Measurements from ENCODE around the gene DMXL2.
"Not testable (repeated sequence)": the region's sequence is repeated elsewhere in the genome, so short reads cannot be mapped to it uniquely, and the experiment has no call there.

DMXL2 gene

DNA sequence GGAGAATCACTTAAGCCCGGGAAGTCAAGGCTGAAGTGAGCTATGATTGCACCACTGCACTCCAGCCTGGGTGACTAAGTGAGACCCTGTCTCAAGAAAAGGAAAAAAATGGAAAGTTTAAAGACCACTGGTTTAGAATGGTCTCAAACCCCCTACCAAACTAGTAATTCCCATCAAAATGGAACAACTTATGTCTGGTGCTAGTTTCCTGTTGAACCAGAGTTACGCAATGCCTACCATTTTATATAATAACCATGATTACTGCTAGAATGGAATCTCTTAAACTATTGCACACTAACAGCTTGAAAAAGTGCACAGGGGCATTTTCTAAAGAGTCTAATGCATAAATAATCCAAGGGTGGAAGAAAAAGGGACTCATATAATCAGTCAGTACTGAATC, 43.6 kb downstream of the DMXL2 start:
- H3K4me1 ChIP-seq (ENCODE audit: control insufficient read depth, insufficient read depth, low read length, poor library complexity, severe bottlenecking) = no peaks in the 10 kb centered on the region
- H3K36me3 ChIP-seq (ENCODE audit: control insufficient read depth, insufficient read depth, low read length) = no peaks in the 10 kb centered on the region
- H3K9me3 ChIP-seq (ENCODE audit: control insufficient read depth, low read length) = no peaks in the 10 kb centered on the region
- no peaks in the 10 kb centered on the region for H3K27me3 ChIP-seq (replicated peaks; ENCODE audit: control insufficient read depth, insufficient read depth, low read length, poor library complexity, severe bottlenecking)
- no peak overlapping the region for H3K27ac ChIP-seq (ENCODE audit: insufficient read depth, low read length, poor library complexity, severe bottlenecking)
- no peak for DNase-seq
- no peak overlapping the region for H3K4me3 ChIP-seq (ENCODE audit: insufficient read depth, low read depth, low read length, poor library complexity, severe bottlenecking)

DNA sequence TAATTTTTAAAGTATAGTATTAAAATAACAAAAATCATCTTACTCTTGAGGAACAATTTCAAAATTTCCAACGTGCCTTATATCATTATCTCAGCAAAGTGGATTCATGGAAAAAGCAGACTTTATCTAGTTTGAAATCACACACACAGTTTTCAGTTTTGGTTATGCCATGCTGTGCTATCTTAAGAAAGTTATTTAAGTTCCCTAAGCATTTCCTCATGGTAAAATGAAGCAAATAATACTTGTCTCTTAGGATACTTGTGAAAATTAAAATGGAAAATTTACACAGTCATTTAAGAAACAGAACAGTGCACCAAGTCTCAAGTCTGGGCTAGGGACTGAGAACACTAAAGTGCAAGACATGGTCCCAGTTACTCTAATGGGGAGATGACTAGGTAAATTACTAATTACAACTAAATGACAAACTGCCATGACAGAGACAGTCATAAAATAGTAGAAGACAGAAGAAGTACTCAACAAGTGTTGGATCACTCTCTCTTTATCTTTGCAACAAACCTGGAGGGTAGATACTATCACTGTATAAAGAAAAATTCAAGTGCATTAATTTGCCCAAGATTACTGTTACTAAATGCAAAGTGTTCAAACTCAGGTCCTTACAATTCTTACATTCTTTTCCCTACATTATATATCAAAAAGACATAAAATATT, 44.8 kb downstream of the DMXL2 start:
- Histone ChIP-seq H3K9me3 (ENCODE audit: control insufficient read depth, low read length) (no peaks in the 10 kb centered on the region), H3K4me3 (ENCODE audit: insufficient read depth, low read depth, low read length, poor library complexity, severe bottlenecking) (no peak overlapping the region), H3K36me3 (ENCODE audit: control insufficient read depth, insufficient read depth, low read length) (no peaks in the 10 kb centered on the region), H3K4me1 (ENCODE audit: control insufficient read depth, insufficient read depth, low read length, poor library complexity, severe bottlenecking) (no peaks in the 10 kb centered on the region), H3K27ac (ENCODE audit: insufficient read depth, low read length, poor library complexity, severe bottlenecking) (no peak overlapping the region), H3K27me3 (replicated peaks; ENCODE audit: control insufficient read depth, insufficient read depth, low read length, poor library complexity, severe bottlenecking) (no peaks in the 10 kb centered on the region)
- DNase-seq = no peak

DNA sequence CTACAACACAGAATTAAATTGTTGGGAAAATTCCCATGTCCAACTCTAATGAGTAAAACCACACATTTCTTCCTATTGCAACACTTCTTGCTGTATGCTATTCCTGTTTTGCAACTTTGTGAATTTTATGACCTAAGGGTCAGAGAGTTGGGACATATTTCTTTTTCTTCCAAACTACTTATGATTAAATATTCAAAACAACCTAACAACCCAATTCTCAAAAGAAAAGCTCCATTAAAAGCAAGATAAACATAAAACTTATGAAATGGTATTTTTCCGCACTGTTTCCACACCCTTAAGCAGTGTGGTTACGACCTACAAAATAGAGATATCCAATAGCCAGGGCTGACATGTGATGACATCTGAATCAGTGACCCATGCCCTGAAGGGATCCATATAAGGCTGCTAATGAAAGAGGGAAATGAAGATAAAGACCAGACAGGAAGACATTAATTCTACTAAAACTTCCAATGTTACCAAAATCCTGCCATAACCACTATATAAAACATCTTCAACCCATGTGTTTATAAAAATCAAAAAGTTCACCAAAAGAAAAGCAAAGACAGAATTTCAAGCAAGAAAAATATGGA, 45.6 kb downstream of the DMXL2 start:
- Histone ChIP-seq H3K36me3 (ENCODE audit: control insufficient read depth, insufficient read depth, low read length) (no peaks in the 10 kb centered on the region), H3K27me3 (replicated peaks; ENCODE audit: control insufficient read depth, insufficient read depth, low read length, poor library complexity, severe bottlenecking) (no peaks in the 10 kb centered on the region), H3K9me3 (ENCODE audit: control insufficient read depth, low read length) (no peaks in the 10 kb centered on the region), H3K4me3 (ENCODE audit: insufficient read depth, low read depth, low read length, poor library complexity, severe bottlenecking) (no peak overlapping the region), H3K27ac (ENCODE audit: insufficient read depth, low read length, poor library complexity, severe bottlenecking) (no peak overlapping the region), H3K4me1 (ENCODE audit: control insufficient read depth, insufficient read depth, low read length, poor library complexity, severe bottlenecking) (no peaks in the 10 kb centered on the region)
- DNase-seq = no peak

DNA sequence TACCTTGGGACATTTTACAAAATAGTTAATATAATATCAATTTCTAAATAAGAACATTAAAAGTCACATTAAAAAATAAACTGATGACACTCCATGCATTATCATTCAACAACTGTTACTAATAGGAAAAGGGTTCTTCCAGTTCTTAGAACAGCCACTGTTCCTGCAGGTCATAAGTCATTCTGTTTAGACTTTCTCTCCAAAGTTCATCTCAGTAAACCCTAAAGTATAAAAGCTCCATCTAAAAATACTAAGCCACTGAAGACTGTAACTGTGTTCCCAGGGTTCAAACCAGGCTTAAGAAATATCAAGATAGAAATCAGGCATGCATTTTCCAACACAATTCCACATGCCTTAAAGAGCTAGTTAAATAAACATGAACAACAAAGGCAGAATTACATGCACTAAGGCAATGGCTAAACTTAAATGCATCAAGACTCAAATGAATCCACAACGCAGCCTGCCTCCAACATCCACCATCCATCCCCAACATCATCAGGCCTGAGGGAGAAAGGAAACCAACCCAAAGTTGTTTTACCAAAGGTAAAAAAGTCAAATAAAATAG, 46.2 kb downstream of the DMXL2 start:
- Histone ChIP-seq H3K9me3 (ENCODE audit: control insufficient read depth, low read length) (no peaks in the 10 kb centered on the region), H3K27me3 (replicated peaks; ENCODE audit: control insufficient read depth, insufficient read depth, low read length, poor library complexity, severe bottlenecking) (no peaks in the 10 kb centered on the region), H3K27ac (ENCODE audit: insufficient read depth, low read length, poor library complexity, severe bottlenecking) (no peak overlapping the region), H3K4me1 (ENCODE audit: control insufficient read depth, insufficient read depth, low read length, poor library complexity, severe bottlenecking) (no peaks in the 10 kb centered on the region), H3K4me3 (ENCODE audit: insufficient read depth, low read depth, low read length, poor library complexity, severe bottlenecking) (no peak overlapping the region), H3K36me3 (ENCODE audit: control insufficient read depth, insufficient read depth, low read length) (no peaks in the 10 kb centered on the region)
- DNase-seq = no peak

DNA sequence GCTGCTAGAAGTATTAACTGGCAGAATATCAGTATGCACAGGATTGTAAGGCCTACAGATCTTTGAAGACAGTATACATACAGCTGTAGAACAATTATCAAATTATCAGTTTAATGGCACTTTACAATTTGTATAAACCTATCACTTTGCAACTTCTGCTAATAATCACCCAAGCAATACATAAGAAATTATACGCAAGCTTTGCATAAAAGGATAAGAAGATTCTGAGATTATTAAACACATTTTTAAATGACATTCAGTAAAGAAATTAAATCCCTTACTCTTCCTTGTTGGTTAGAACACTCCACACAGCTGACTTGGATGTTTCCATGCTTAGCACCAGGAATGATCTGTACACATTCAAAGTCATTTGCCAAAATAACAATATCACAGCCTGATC, 46.8 kb downstream of the DMXL2 start:
- H3K36me3 ChIP-seq (ENCODE audit: control insufficient read depth, insufficient read depth, low read length) = no peaks in the 10 kb centered on the region
- no peak for DNase-seq
- no peaks in the 10 kb centered on the region for H3K4me1 ChIP-seq (ENCODE audit: control insufficient read depth, insufficient read depth, low read length, poor library complexity, severe bottlenecking)
- H3K27ac ChIP-seq (ENCODE audit: insufficient read depth, low read length, poor library complexity, severe bottlenecking) = no peak overlapping the region
- H3K4me3 ChIP-seq (ENCODE audit: insufficient read depth, low read depth, low read length, poor library complexity, severe bottlenecking) = no peak overlapping the region
- no peaks in the 10 kb centered on the region for H3K27me3 ChIP-seq (replicated peaks; ENCODE audit: control insufficient read depth, insufficient read depth, low read length, poor library complexity, severe bottlenecking)
- H3K9me3 ChIP-seq (ENCODE audit: control insufficient read depth, low read length) = no peaks in the 10 kb centered on the region

DNA sequence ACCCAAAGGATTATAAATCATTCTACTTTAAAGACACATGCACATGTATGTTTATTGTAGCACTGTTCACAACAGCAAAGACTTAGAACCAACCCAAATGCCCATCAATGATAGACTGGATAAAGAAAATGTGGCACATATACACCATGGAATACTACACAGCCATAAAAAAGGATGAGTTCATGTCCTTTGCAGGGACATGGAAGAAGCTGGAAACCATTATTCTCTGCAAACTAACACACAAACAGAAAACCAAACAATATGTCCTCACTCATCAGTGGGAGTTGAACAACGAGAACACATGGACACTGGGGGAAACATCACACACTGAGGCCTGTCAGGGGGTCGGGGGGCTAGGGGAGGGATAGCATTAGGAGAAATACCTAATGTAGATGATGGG, 49.2 kb downstream of the DMXL2 start:
- not testable (repeated sequence) for H3K4me1 ChIP-seq (ENCODE audit: control insufficient read depth, insufficient read depth, low read length, poor library complexity, severe bottlenecking); DNase-seq; H3K9me3 ChIP-seq (ENCODE audit: control insufficient read depth, low read length)

DNA sequence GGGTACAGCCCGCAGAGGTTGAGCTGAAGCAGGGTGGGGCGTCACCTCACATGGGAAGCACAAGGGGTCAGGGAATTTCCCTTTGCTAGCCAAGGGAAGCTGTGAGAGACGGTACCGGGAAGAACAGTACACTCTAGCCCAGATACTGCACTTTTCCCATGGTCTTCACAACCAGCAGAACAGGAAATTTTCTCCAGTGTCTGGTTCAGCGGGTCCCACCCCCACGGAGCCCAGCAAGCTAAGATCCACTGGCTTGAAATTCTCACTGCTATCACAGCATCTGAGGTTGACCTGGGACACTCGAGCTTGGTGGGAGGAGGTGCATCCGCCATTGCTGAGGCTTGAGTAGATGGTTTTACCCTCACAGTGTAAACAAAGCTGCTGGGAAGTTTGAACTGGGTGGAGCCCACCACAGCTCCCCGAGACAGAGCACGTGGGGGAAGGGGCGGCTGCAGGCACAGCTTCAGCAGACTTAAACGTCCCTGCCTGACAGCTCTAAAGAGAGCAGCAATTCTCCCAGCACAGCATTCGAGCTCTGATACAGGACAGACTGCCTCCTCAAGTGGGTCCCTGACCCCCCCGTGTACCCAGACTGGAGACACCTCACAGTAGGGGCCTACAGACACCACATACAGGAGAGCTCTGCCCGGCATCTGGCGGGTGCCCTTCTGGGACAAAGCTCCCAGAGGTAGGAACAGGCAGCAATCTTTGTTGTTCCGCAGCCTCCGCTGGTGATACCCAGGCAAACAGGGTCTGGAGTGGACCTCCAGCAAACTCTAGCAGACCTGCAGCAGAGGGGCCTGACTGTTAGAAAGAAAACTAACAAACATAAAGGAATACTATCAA, 53.4 kb downstream of the DMXL2 start:
- H3K27ac ChIP-seq (ENCODE audit: insufficient read depth, low read length, poor library complexity, severe bottlenecking); H3K4me1 ChIP-seq (ENCODE audit: control insufficient read depth, insufficient read depth, low read length, poor library complexity, severe bottlenecking); H3K27me3 ChIP-seq (replicated peaks; ENCODE audit: control insufficient read depth, insufficient read depth, low read length, poor library complexity, severe bottlenecking); H3K36me3 ChIP-seq (ENCODE audit: control insufficient read depth, insufficient read depth, low read length); H3K9me3 ChIP-seq (ENCODE audit: control insufficient read depth, low read length); DNase-seq; H3K4me3 ChIP-seq (ENCODE audit: insufficient read depth, low read depth, low read length, poor library complexity, severe bottlenecking): not testable (repeated sequence)

More for the DNA sequence above, 49.2 kb downstream of the DMXL2 start:
- H3K36me3 ChIP-seq (ENCODE audit: control insufficient read depth, insufficient read depth, low read length); H3K27ac ChIP-seq (ENCODE audit: insufficient read depth, low read length, poor library complexity, severe bottlenecking); H3K27me3 ChIP-seq (replicated peaks; ENCODE audit: control insufficient read depth, insufficient read depth, low read length, poor library complexity, severe bottlenecking); H3K4me3 ChIP-seq (ENCODE audit: insufficient read depth, low read depth, low read length, poor library complexity, severe bottlenecking): not testable (repeated sequence)

DNA sequence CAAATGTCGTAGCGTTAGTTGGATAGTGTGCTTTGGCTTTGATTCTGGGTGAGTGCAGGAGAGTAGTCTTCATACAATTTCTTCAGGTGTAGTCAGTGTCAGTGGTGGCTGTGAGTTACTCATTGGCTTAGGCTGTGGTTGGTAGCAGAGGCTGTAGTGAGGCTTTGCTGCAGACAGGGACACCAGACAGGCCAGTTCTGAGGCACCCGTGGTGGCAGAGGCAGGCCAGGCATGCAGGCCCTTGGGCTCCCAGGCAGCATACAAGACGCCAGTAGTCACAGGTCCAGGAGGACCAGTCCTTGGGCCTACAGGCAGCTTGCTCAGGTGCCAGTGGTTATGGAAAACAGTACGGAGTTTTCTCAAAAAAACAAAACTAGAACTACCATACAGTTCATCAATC, 61.3 kb downstream of the DMXL2 start:
- no peak overlapping the region for H3K4me3 ChIP-seq (ENCODE audit: insufficient read depth, low read depth, low read length, poor library complexity, severe bottlenecking)
- H3K4me1 ChIP-seq (ENCODE audit: control insufficient read depth, insufficient read depth, low read length, poor library complexity, severe bottlenecking) = no peaks in the 10 kb centered on the region
- H3K36me3 ChIP-seq (ENCODE audit: control insufficient read depth, insufficient read depth, low read length) = no peaks in the 10 kb centered on the region
- no peaks in the 10 kb centered on the region for H3K9me3 ChIP-seq (ENCODE audit: control insufficient read depth, low read length)
- DNase-seq = no peak
- no peaks in the 10 kb centered on the region for H3K27me3 ChIP-seq (replicated peaks; ENCODE audit: control insufficient read depth, insufficient read depth, low read length, poor library complexity, severe bottlenecking)
- H3K27ac ChIP-seq (ENCODE audit: insufficient read depth, low read length, poor library complexity, severe bottlenecking) = no peak overlapping the region

DNA sequence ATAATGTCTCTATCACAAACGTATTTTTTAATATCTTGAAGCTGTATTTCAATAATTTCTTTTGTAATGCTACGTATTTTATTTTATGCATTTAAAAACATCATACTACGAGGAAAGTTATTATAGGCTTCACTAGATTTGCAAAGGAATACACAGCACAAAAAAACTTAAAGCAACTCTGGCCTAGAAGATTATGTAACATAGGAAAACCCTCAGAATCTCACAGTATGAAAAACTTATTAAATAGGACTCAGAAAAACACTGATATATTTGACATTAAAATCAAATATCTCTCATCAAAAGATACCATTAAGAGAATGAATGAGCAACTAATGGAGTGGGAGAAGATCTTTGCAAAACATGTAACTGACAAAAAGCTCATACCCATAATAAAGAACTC, 63.7 kb downstream of the DMXL2 start:
- Histone ChIP-seq H3K27me3 (replicated peaks; ENCODE audit: control insufficient read depth, insufficient read depth, low read length, poor library complexity, severe bottlenecking) (no peaks in the 10 kb centered on the region), H3K4me3 (ENCODE audit: insufficient read depth, low read depth, low read length, poor library complexity, severe bottlenecking) (no peak overlapping the region), H3K4me1 (ENCODE audit: control insufficient read depth, insufficient read depth, low read length, poor library complexity, severe bottlenecking) (no peaks in the 10 kb centered on the region), H3K36me3 (ENCODE audit: control insufficient read depth, insufficient read depth, low read length) (no peaks in the 10 kb centered on the region), H3K9me3 (ENCODE audit: control insufficient read depth, low read length) (no peaks in the 10 kb centered on the region), H3K27ac (ENCODE audit: insufficient read depth, low read length, poor library complexity, severe bottlenecking) (no peak overlapping the region)
- DNase-seq = no peak

DNA sequence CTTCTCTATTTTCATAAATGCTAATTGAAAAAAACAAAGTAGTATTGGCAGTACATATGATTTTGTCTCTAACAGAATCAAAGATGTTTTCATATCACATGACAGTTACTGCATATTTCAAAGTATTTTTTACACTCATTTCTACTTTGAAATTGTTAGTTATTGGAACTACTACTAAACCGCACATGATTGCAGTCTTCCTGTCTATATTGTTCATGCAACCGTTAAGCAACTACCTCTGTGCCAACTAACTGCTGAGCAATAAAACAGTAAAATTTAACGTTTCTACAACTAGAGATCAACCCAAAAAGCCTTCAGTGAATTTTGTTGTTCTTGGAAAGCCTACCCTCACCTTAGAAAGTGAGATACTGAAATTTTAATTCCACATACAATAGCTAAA, 64.2 kb downstream of the DMXL2 start:
- H3K27me3 ChIP-seq (replicated peaks; ENCODE audit: control insufficient read depth, insufficient read depth, low read length, poor library complexity, severe bottlenecking) = no peaks in the 10 kb centered on the region
- H3K27ac ChIP-seq (ENCODE audit: insufficient read depth, low read length, poor library complexity, severe bottlenecking) = no peak overlapping the region
- no peaks in the 10 kb centered on the region for H3K36me3 ChIP-seq (ENCODE audit: control insufficient read depth, insufficient read depth, low read length)
- no peak for DNase-seq
- no peaks in the 10 kb centered on the region for H3K9me3 ChIP-seq (ENCODE audit: control insufficient read depth, low read length)
- H3K4me3 ChIP-seq (ENCODE audit: insufficient read depth, low read depth, low read length, poor library complexity, severe bottlenecking) = no peak overlapping the region
- H3K4me1 ChIP-seq (ENCODE audit: control insufficient read depth, insufficient read depth, low read length, poor library complexity, severe bottlenecking) = no peaks in the 10 kb centered on the region
